GM21619 (cell line): ENCODE data around the gene ACTG2.

ENCODE experiments used
- ATAC-seq: cut with Tn5 transposase; IDR thresholded peaks from one replicate; pipeline ENCODE4 v1.9.1; 2021; ENCODE audit not compliant: unreplicated experiment

ACTG2 gene

GRCh38 chr2:73963385-73964120 lies 70.7 kb downstream of the ACTG2 start:
- ATAC-seq = no peak

- ATAC-seq = no peak
These were observed 71.4 kb downstream of the ACTG2 start for GRCh38 chr2:73964223-73964622.

- ATAC-seq = no peak
These were observed 72.2 kb downstream of the ACTG2 start for GRCh38 chr2:73965053-73965452.

GRCh38 chr2:73968357-73968937 lies 75.6 kb downstream of the ACTG2 start:
- no peak for ATAC-seq

- no peak for ATAC-seq
These were observed 76.5 kb downstream of the ACTG2 start for GRCh38 chr2:73969356-73969755.
